NCI-H128 (cell line): ENCODE data around the gene NOXA1.
"Not testable (repeated sequence)": the region's sequence is repeated elsewhere in the genome, so short reads cannot be mapped to it uniquely, and the experiment has no call there.

Experiments used
- DNase-seq: peaks from one replicate; lab custom pipeline; 2025; ENCODE audit not compliant: unreplicated experiment; lab: John Stamatoyannopoulos, UW

Gene NOXA1

GRCh38 chr9:137462986-137463930, 40.1 kb downstream of the NOXA1 start:
- DNase-seq = no peak

GRCh38 chr9:137463931-137464290, 40.7 kb downstream of the NOXA1 start:
- DNase-seq = no peak

GRCh38 chr9:137464291-137464999, 41.3 kb downstream of the NOXA1 start:
- DNase-seq = no peak

GRCh38 chr9:137465000-137465719, 42.0 kb downstream of the NOXA1 start:
- no peak for DNase-seq

GRCh38 chr9:137465720-137466388, 42.7 kb downstream of the NOXA1 start:
- no peak for DNase-seq

GRCh38 chr9:137466389-137467085, 43.3 kb downstream of the NOXA1 start:
- DNase-seq = not testable (repeated sequence)

DNA sequence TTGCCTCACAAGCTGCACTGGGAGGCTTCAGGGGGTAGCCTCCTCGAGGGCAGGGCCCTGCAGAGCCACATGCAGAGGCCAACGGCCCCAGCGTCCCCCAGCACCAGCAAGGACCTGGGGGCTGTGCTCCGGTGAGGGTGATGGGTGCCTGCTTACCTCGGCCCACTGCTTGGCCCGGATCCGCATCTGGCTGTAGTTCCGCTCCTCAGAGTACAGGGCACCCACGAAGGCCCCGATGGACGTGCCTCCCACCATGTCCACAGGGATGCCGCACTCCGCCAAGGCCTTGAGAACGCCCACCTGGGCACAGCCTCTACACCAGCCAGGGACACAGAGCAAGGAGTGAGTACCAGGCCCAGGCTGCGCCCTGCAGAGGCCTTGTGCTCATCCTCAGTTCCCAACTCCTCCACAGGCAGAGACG, 44.0 kb downstream of the NOXA1 start:
- no peak for DNase-seq

DNA sequence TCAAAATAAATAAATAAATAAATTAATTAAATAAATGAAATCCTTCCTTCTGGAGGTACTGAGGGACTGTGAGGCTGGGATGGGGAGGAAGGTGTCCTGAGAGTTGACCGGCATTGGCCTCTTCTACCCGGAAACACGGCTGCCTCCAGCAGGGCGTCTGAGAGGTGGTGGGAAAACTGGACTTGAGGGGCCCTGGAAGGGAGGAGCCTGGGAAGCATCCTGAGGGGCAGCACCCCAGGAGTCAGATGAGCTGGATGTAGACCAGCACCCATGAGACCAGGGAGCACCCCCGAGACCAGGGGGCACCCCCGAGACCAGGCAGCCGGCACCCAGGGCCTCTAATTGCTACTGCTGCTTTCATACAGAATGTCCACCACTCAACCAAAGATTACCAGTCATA, 44.7 kb downstream of the NOXA1 start:
- DNase-seq = no peak

DNA sequence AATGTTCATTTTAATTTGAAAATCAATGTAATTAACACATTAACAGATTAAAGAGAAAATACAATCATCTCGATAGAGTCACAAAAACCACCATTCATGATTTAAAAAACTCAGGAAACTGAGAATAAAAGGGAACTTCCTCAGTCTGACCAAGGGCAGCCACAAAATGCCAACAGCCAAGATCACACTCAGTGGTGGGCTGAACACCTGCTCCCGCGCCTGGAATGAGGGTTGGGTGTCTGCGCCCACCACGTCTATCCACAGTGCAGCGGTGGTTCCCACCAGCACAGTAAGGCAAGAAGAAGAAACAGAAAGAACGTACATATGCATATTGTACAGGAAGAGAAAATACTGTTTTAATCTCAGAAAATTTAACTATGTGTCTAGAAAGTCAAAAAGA, 47.6 kb downstream of the NOXA1 start:
- DNase-seq = no peak

DNA sequence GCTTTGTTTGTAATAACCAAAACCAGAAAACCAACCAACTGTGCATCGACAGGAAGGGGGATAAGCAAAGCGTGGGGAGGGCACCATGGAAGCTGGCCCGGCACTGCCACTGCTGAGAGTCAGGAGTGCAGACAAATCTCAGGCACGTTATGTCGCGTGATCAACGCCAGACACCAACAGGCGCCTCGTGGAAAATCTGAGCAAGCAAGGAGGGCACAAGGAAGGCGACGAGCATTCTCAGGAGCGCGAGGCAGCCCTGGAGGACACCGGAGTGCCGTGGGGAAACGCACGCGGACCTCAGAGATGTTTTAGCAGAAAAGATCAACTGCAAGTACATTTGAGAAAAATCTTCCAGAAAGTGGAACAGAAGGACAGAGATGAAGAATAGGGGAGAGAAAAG, 51.1 kb downstream of the NOXA1 start:
- DNase-seq = no peak

DNA sequence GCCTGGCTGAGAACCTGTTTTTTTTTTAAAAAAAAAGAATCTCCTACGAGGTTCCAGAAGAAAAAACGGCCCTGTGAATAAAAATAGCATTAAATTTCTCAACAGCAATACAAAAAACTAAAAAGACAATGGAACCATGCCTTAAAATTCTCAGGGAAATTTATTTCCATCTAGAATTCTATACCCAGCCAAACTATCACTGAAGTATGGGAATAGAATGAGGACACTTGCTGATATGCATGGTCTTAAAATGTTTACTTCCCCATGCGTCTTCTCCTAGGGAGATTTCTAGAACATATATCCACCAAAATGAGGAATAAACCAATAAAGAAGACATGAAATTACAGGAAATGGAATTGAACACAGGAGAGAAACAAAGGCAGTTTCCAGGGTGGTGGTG, 52.5 kb downstream of the NOXA1 start:
- DNase-seq = no peak

DNA sequence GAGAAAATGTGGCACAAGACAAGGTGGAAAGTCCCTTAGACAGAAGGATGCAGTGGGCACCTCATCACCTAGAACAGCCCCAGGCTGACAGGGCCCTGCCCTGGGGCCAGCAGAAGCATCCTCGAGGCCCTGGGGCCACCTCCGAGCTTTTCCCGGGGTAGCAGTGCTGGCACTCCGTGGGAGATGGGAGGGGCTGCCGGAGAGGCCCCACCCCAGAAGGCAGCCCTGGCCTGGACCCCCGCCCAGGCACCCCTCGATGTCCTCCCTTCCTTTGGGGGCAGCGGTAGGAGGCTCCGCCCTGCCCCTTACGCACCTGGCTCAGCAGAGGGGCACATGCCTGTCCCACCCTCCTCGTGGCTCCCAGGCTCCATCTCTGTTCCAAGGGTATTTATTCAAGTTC, 53.7 kb downstream of the NOXA1 start:
- DNase-seq = no peak

DNA sequence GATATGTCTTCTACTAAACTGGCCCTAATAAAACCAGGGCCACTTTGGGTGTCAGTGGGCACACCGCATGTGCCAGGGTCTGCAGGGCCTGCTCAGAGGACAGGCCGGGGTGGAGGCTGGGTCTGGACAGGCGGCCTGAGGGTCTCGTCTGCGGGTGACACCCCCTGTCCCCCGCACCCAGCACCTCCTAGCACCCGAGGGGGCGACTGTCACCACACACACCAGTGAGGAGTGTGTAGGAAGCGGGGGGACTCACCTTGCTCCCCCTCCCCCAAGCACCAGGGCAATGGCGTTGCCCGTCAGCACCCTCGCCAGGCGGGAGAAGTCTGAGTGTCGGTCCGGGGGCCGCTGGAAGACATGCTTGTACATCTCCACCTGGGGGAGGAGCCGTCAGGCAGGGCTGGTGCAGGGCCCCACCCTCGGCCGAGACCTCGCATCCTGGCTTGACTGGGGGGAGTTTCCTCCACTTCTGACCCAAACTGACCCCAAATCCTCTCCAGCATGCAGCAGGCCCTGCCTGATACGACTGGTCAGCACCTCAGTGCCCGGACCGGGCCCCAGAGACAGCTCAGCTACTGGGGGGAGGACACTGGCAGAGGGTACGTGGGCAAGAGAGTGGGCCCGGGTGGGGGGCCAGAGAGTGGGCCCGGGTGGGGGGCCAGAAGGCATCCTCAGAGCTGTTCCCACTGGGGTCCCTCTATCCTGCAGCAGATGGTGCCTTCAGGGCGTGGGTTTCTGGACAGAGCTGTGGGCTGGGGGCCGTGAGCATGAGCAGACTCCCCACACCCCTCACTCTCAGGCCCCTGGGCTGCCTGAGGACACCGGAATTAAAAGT, 54.8 kb downstream of the NOXA1 start:
- DNase-seq = no peak

DNA sequence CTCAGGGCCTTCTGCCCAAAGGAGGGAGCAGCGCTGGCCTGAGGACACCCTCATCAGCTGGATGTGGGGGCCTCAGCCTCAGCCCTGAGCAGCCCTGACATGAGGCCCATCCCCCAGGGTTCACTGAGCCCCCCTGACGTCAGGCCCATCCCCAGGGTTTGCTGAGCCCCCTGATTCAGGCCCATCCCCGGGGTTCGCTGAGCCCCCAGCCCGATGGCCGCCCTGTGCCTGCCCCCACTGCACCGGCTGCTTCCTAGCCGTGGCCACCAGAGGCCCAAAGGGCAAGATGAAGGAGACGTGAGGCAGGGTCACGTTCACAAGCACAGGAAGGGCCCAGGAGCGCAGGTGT, 55.4 kb downstream of the NOXA1 start:
- no peak for DNase-seq

DNA sequence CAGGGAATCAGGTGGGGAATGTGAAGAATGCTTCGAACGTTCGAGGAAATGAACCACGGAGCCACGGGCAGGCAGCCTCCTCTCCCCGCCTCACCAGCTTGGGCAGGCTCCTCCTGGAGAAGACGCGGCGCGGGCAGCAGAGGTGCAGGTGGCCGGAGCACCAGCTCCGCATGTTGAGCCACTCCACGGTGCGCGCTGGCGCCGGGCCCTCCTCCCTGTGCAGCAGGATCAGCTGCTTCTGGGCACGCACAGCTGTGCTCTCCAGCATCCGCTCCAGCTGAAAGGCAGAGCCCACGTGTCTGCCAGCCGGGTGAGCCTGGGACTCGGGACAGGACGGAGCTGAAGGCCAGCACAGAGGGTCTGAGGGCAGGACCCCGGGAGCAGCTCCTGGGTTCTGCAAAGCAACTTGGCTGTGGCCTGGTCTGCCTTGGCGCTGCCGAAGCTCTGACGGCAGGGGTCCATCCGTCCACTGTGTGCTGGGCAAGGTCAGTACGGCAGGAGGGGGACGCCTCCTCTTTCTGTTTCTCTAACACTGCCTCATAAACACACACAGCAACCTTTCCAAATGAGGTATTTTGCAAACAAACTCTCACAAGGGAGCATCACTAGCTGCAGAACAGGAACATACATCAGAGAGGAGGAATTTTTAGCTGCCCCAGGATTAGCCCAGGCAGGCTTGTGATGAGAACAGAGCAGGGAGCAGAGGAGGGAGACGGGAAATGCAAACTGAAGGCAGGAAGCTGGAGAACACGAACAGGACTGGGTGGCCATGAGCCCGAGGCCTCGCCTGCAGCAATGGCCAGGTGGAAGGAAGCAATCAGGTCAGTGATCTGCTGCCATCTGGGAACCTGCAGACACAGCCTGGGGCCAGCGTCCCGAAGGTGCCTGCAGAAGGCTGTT, 56.0 kb downstream of the NOXA1 start:
- DNase-seq = peak; percentile 2

DNA sequence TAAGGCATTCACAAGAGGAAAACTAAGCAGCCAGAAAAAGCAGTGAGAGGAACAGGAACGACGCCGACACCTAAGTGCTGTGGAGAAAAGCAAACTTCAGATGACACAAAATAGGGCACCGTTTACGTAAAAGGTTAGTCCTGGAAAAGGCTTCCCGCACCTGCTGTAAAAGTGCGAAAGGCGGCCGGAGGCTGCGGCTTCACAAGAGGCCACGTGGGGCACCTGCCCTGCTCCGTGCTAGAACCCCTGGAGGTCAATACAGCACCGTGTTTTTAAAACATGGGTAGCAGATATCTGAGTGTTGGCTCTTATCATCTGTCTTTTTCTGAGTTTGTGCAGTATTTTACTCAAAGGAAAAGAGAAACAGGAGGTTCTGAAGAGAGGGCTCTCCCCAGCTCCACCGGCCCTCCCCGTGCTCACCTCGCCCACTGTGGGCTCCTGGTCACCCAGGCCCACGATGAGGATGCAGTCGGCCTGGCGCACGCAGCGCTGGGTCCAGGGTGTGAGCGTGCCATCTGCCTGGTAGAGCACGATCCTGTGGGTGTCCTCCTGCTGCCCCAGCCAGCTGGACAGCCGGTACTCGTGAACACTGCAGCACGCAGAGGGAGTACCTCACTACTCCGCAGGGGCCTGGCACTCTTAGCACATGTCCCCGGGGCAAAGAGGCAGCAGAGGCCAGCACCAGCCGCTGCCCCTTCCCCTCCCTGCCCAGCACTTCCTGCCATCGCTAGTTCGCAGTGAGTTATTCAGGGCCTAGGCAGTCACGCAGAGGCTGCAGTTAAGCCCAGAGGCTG, 56.9 kb downstream of the NOXA1 start:
- DNase-seq = no peak

- DNase-seq = no peak
Measured at GRCh38 chr9:137480686-137481683, 57.8 kb downstream of the NOXA1 start.
